NCI-H146 treated with DMSO at 0.1 percent for 48 hours (cell line): ENCODE results near the gene PRPF40B.

Experiments
- DNase-seq: peaks from one replicate; lab custom pipeline; 2025; ENCODE audit not compliant: unreplicated experiment; lab: John Stamatoyannopoulos, UW

The PRPF40B gene

DNA sequence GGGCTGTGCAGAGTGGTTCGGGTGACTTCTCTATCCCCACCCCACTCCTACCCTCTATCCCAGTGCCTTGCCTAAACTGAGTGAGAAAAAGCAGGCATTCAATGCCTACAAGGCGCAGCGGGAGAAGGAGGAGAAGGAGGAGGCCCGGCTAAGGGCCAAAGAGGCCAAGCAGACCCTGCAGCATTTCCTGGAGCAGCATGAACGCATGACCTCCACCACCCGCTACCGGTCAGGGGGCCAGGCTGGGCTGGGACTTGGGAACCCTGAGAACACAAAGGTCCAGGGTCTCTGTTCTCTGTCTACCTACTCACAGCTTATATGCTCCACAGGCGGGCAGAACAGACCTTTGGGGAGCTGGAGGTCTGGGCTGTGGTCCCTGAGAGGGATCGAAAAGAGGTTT lies 11.7 kb downstream of the PRPF40B start:
- DNase-seq, result no peak

DNA sequence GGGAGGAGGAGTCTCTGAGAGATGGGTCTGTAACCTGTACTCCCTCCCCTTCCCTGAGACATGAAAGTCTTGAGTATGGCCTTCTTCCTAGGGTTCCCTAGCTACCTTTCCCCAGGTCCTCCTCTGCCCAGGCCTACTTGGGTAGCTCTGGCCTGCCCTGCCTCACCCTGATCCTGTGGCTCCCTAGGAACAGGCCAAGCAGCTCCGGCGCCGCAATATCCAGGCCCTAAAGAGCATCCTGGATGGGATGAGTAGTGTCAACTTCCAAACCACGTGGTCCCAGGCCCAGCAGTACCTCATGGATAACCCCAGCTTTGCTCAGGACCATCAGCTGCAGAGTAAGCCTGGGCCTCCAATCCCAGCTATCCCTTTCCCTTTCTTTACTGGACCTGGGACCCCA lies 12.3 kb downstream of the PRPF40B start:
- DNase-seq, result no peak

DNA sequence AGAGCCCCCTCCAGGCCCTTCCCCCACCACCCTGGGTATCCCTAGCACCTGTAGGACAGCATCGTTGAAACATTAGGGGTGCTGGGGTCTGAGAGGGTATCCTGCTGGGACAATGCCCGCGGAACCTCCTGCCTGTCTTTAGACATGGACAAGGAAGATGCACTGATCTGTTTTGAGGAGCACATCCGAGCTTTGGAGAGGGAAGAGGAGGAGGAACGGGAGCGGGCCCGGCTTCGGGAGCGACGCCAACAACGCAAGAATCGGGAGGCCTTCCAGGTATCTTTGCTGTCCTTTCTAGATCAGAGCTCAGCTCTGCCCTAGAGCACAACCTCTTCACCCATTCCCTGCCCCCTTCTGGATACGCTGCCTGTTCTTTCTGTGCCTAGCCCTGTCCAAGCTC lies 13.2 kb downstream of the PRPF40B start:
- no peak for DNase-seq

DNA sequence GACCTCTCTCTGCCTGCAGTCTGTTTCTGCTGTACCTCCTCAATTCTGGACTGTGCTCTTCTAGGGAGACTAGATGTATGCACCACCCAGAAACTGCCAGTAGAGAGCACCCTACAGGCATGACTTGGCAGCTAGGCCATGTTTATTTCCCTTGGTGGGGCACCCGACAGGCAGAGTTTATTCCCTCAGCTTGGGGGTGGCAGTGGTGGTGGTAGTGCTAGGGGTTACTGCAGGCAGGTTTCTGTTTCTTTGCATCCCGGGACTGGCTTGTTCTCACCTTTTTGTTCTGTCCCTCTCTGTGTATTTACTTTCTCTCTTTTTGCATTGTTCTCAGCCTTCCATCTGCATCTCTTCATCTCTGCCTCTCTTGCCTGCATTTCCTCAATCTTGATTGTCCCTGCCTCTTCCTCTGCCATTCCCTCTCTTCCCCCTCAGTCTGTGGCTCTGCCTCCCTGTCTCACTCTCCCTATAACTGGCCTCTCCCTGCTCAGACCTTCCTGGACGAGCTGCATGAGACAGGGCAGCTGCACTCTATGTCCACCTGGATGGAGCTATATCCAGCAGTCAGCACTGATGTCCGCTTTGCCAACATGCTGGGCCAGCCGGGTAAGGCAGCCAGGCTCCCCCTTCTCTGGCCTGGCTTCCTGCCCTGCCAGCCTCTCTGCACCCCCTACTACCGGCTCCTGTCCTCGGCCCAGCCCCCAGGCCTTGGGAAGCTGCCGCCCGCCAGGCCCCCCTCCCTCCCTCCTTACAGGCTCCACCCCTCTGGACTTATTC lies 13.8 kb downstream of the PRPF40B start:
- no peak for DNase-seq

DNA sequence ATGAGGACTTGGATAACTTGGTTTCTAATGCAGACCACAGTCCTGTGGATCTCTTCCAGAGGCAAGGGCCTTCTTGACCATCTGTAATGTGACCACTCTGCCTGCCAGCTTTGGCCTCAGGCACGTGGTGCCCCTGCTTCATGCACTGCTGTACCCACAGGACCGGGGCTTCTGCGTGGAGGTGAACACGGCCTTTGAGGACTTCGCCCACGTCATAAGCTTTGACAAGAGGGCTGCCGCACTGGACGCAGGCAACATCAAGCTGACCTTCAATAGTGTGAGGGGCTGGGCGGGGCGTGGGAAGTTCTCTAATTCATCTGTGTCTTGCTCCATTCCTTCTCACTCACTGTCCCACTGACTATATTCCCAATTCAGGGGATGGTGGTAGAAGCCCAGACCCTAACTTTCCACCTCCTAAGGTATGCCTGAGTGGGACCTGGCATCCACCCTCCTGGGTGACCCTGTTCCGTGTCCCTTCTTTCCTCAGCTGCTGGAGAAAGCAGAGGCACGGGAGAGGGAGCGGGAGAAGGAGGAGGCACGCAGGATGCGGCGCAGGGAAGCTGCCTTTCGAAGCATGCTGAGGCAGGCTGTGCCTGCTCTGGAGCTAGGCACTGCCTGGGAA lies 18.5 kb downstream of the PRPF40B start:
- no peak for DNase-seq

DNA sequence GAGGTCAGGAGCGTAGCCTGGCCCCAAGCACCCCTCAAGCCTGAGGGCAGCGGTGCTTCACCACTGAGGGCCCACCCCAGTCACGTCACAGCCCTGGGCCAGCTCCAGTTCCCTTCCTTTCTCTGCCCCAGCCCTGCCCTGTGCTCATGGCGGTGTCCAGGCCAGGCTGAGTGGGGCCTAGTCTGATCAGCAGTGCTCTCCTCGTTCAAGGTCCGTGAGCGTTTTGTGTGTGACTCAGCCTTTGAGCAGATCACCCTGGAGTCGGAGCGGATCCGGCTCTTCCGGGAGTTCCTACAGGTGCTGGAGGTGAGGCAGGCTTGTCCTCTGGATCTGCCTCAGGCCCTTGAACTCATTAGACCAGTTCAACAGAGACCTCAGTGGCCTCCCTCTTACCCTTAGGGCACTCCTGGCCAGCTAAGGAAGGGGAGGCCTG lies 19.0 kb downstream of the PRPF40B start:
- DNase-seq, result no peak

DNA sequence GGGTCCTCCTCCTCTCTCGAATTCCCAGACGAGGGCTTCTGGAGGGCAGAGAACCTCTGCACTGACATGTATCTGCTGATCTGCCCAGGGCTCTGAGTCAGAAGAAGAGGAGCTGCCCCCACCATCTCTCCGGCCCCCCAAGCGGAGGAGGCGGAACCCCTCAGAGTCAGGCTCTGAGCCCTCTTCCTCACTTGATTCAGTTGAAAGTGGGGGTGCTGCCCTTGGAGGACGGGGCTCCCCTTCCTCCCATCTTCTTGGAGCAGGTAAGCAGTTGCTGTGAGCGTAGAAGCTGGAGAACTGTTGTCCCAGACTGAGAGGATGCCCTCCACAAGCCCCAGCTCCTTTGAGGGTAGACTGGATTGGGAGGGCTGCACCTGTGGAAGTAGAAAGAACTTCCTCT lies 19.8 kb downstream of the PRPF40B start:
- no peak for DNase-seq

DNA sequence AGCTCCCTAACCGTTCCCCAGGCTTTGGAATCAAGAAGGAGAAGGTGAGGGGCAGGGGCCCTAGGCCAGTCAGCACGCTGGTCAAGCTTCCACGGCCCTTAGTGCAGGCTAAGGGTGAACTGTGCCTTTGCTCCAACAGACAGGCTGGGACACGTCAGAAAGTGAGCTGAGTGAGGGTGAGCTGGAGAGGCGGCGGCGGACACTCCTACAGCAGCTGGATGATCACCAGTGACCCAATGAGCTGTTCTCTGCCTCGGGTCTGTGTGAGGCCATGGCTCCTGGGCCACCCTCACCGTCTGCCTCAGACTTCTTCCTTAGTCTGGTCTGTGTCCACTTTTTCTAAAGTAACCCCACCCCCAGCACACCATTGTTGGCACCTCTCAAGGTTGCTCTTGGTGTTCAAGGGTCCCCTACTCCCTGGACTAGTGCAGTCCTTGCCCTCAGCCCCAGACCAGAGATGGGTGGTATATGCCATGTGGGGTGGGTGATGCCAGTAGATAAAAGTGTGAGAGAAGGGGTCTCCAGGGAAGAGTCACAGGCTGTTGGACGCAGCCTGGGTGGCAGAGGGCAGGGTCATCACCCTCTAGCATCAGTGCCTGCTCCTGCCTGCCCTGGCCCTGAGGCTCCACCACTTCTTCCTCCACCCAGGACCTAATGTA lies 20.7 kb downstream of the PRPF40B start:
- no peak for DNase-seq

DNA sequence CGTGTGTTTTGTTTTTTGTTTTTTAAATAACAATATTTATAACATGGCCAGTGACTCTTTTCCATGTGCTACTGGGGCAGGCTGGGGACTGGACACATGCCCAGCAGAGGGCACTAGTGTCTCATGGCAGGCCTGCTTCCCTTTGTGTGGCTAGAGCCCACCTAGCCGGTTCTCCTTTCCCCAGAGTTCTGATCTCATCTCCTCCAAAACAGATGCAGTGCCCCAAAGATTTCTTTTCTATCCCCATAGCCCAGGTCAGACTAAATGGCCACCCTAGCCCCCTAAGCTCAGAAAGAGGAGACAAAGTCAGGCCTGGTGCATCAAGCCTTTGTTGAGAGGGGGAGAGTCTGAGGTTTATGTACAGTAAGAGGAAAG lies 21.2 kb downstream of the PRPF40B start:
- peak; percentile 41 for DNase-seq

DNA sequence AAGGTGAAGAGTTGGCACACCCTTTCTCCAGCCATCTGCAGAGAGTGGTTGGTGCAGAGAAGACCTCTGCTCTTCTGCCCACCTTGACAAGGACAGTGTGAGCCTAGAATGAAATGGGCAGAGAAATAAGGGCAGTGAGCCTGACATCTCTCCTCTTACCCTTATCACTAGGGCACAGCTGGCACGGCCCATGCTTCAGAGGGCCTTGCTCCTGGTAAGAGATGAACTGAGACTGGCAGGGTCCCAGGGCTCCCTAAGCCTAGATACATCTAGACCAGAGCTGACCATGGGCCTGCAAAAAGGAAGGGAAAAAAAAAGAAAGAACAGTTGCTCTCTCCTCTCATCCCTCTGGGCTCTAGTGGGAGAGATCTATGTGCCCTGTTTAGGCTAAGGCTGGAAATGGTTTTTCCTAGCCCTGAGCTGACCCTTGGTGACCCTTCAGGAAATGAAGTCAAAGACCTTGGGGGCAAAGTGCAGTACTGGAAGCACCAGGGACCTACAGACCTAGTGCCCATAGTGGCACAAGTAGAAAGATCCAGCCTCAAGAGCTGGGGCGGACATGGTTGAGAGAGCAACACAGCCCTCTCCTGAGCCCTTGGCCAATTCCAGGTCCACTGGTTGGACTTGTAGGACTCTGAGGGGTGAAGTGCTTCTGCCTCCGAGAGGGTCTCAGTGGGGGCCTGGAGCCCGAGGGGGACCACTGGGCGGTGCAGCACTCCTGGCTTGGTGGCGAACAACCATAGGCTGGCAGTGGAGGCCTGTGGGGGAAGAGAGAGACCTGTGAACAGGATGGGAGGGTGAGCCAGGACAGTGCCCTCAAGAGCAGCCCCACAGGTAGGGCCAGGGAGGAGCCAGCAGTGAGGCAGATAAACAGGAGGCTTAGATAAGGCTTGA lies 22.0 kb downstream of the PRPF40B start:
- DNase-seq, result no peak

DNA sequence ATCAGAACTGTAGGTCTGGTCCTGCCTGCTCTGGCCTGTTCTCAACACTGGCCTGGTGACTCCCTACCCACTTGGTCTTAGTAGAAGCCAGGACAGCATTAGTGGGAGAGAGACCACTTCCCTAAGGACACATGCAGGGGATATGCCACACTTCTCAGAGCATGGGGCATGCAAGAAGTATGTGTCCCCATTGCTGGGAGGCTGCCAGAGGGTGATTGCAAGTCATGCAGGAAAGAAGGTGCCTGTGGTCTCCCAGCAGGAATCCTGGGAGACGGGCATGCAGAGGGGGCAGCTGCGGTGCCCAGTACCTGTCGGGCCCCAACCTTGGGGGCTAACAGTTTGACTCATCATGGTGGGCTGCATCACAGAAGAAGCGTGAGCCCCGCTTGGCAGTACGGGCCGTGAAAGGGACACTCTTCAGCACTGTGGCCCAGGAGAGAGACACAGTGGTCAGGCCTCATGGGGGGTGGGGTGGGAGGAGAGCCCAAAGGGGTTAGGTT lies 23.0 kb downstream of the PRPF40B start:
- no peak for DNase-seq

DNA sequence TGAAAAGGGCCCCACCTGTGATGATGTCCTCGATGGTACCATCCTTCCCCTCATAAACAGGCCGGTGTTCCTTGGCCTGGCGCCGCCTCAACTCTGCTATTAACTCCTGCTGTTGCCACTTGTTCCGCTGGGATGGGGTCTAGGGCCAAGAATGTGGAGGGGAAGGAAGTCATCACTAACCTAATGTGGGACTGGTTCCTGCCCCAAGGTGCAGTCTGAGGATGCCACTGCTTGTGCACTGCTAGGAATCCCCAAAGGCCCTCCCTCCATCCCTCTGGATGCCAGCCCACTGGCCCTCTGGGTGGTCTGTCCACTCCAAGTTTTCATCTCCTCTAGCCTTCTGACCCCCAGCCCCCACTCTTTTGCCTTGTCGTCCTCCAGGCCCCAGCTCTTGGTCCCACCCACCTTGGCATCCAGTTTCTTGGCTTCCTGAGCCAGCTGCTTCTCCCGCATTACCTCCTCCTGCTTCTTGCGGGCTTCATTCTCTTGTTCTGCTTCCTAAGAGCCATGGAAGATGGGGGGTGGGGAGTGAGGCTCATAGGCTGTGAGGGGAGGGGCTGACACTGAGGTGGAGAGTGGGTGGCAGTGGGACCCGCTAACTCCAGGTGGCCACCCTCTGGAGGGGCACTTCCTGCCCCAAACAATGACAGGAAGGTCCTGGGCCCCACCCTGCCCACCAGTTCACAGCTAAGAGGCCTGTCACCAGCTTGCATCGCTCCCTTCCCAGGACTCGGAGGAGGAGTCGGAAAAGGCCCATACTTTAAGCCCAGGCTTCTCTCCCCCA lies 23.7 kb downstream of the PRPF40B start:
- no peak for DNase-seq

DNA sequence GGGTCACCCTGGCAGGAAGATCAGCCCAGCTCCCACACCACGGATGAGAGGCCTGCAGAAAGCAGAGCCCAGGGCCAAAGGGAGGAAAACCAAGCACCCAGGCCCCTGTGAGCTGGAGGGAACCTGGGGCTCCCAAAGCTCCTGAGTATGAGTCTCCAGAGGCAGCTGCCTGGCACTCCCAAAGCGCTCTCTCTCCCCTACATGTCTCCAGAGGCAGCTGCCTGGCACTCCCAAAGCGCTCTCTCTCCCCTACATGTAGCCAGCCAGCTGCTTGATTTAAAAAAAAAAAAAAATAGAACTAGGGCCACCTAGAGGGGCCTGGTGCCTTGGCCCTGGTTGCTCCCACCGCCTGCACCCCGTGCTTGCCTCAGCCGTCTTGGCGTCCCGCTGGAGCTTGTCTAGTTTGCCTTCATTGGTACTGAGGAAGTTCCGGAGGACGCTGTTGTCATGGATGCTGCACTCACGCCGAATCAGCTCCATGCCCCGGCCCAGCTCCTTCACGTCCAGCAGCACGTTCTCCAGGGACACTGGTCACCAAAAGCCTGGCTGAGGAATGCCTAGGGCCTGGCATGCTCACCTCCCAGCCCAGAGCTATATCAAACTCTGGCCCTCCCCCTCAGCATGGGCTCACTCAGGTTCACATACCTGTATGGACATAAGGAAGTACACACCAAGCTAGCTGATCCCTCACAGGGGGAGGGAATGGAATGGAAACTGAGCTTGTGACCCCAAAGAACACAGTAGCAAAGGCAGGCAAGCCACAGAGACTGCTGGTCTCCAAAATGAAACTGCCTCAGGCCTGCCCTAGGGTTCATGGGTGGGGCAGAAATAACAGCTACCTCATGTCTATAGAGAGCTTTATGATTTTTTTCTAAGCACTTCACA lies 24.7 kb downstream of the PRPF40B start:
- DNase-seq, result no peak

DNA sequence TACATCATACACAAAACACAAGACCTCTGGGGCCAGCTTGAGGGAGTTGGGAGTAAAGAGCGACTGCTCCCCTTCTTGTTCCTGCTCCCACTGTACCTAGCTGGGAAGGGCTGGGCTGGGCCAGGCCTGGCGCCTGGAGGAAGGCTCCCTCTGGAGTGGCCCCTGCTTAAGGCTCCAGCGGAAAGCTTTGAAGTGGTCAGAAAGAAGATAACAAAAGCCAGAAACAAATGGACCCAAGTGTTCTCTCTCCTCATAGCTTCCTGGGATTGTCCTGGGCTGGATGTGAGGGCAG lies 25.3 kb downstream of the PRPF40B start:
- no peak for DNase-seq

DNA sequence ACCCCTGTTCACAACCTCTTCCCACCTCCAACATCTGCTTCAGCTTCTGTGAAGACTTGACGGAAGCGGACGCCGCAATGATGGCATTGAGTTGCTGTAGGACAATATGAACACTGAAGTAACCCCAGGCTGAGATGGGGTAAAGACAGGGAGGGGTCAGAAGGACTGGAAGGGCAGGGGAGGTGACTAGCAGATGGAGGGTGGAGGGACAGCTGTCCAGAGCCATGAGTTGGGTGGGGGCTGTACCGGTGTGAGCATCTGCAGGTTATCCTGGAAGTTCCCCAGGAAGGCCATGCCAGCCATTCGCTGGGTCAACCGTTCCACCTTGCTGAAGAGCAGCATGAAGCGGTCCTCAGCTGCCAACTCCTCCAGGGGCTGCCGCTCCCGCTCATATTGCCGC lies 26.1 kb downstream of the PRPF40B start:
- DNase-seq, result no peak

DNA sequence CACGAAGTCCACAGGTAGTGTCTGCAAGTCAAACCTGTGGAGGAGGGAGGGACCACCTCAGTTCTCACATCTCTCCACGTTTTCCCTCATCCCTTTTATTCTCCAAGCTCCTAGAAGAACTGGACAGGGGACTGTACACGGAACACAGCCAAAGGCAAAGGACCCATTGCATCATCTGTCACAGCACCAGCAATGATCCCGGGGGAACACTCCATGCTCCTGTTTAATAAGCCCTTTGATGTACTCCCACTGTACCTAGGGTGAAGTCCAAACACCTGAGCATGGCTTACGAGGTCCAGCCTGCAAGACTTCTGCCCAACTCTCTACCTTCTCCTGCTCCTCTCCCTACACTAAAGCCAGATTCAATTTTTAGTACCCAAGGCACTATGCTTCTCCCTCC lies 26.5 kb downstream of the PRPF40B start:
- no peak for DNase-seq

DNA sequence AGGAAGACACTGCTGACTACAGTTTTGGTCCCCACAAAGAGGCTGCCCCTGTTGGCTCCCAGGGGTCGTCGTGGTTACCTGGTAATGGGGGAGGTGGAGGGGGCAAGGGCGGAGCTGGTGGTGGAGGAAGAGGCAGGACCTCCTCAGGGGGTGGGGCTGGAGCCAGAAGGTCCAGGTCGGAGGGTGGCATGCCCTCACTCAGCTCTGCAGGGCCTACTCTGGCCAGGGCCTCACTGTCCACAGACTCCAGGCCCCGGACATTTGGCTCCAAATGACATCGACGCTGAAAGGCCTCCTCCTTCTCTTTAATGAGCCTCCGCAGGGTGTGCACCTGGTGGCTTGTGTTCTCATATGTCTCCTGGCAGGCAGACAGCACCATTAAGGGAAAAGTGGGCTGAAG lies 28.5 kb downstream of the PRPF40B start:
- DNase-seq, result no peak

DNA sequence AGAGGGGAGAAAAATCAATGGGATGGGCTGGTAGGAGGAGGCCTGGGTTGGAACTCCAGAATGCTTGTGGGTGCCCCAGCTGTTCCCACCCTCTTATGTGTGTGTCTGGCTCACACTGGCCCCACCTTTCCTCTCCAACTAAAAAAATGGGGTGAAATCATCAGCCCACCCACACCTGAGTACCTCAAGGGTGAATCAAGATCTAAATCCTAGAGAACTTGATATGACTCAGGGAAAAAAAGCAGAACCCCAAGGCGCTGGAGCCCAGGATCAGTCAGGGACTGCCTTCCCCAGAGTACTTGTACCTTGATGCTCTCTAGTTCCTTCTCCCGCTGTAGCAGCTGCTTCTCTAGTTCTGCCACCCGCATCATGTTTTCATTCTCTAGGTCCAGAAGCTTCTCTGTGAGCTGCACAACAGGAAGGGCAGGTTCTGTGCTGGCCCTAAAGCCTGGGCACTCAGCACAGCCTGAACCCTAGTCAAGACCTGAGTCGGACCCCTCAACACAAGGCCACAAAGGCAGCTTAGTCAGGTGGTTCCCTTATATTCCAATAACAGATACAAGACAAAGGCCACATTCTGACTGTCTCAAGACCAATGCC lies 29.7 kb downstream of the PRPF40B start:
- DNase-seq, result no peak

DNA sequence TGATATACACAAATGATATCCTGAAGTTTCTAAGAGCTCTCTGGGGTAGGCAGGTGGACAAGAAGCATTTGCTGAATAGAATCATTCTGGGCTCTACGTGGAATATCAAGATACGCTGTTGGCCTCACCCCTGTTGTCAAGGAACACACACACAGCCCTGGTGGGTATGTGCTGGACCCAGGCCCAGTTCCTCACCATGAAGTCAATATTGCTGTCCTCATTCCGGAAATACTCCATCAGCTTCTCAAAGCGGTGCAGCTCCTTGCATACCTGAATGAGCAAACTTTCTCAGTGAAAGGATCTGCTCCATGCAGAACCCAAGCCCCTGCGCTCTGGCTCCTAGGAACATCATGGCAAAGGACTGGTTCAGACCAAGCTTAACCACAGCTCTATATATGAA lies 31.4 kb downstream of the PRPF40B start:
- no peak for DNase-seq
